HEK293 (cell line): ENCODE results near the gene RAN.

Experiments used
- CTCF ChIA-PET: fragments of 350-600 bp; formaldehyde crosslinking; extraction: SDS; loops from one replicate; lab custom pipeline; 2021; ENCODE audit warnings: antibody characterized with exemption; lab: Yijun Ruan, JAX
- POLR2A ChIA-PET: fragments of 300-600 bp; formaldehyde crosslinking; extraction: SDS; loops from one replicate; lab custom pipeline; 2020; ENCODE audit warnings: antibody characterized with exemption, inconsistent platforms; lab: Yijun Ruan, JAX
- H3K27ac ChIP-seq: fragments of 200-500 bp; sonication (Bioruptor generic); 2 replicates; pipeline ENCODE4 v1.5.1; 2014; ENCODE audit warnings: low read depth, low read length, control low read depth, inconsistent platforms; ENCODE audit errors: extremely low read depth
- H3K36me3 ChIP-seq, 2 experiments: fragments of 200-500 bp in 1 of 2; sonication (Bioruptor generic) in 1 of 2; 1 replicate in 1 of 2; 2 replicates in 1 of 2; pipeline ENCODE4 v1.5.1; 2014 to 2017; ENCODE audit warnings: inconsistent platforms in 2 of 2, low read length in 2 of 2; ENCODE audit not compliant: control insufficient read depth in 2 of 2, insufficient read depth in 1 of 2
- H3K4me1 ChIP-seq: fragments of 200-500 bp; sonication (Bioruptor generic); 2 replicates; pipeline ENCODE4 v1.5.1; 2014; ENCODE audit warnings: mild to moderate bottlenecking, low read length, inconsistent platforms; ENCODE audit not compliant: control insufficient read depth, insufficient read depth
- H3K4me3 ChIP-seq: 2 replicates; pipeline ENCODE4 v1.5.1; 2011; ENCODE audit warnings: low read depth, mild to moderate bottlenecking, control low read depth, low read length, moderate library complexity
- H3K9me3 ChIP-seq: fragments of 200-500 bp; sonication (Bioruptor generic); 2 replicates; pipeline ENCODE4 v1.5.1; 2014; ENCODE audit warnings: low read depth, low read length, inconsistent platforms; ENCODE audit not compliant: control insufficient read depth, insufficient read depth
- FEZF1 ChIP-seq: fragments of 450-650 bp; formaldehyde crosslinking; IDR thresholded peaks from 2 replicates; pipeline ENCODE4 v1.5.1; 2016; ENCODE audit warnings: missing biosample characterization, missing genetic modification characterization
- GFI1B ChIP-seq: fragments of 450-650 bp; formaldehyde crosslinking; IDR thresholded peaks from 2 replicates; pipeline ENCODE4 v1.5.1; 2016; ENCODE audit warnings: missing biosample characterization, missing genetic modification characterization
- IKZF3 ChIP-seq: fragments of 450-650 bp; IDR thresholded peaks from 2 replicates; pipeline ENCODE4 v1.5.0; 2018; ENCODE audit warnings: missing biosample characterization, mild to moderate bottlenecking, missing genetic modification characterization, moderate library complexity
- RBAK ChIP-seq: fragments of 450-650 bp; formaldehyde crosslinking; IDR thresholded peaks from 2 replicates; pipeline ENCODE4 v1.5.1; 2016; ENCODE audit warnings: missing biosample characterization, missing genetic modification characterization
- SCRT2 ChIP-seq: fragments of 450-650 bp; formaldehyde crosslinking; IDR thresholded peaks from 2 replicates; pipeline ENCODE4 v1.5.1; 2016; ENCODE audit warnings: missing biosample characterization, missing genetic modification characterization
- SP3 ChIP-seq: fragments of 450-650 bp; formaldehyde crosslinking; IDR thresholded peaks from 2 replicates; pipeline ENCODE4 v1.5.1; 2016; ENCODE audit warnings: missing biosample characterization, missing genetic modification characterization
- WT1 ChIP-seq: fragments of 450-650 bp; formaldehyde crosslinking; IDR thresholded peaks from 2 replicates; pipeline ENCODE4 v1.5.1; 2016; ENCODE audit warnings: missing biosample characterization, missing genetic modification characterization
- YY1 ChIP-seq: fragments of 450-650 bp; formaldehyde crosslinking; IDR thresholded peaks from 2 replicates; pipeline ENCODE4 v1.5.1; 2018; ENCODE audit warnings: missing biosample characterization, missing genetic modification characterization
- ZBTB8A ChIP-seq: fragments of 450-650 bp; formaldehyde crosslinking; IDR thresholded peaks from 2 replicates; pipeline ENCODE4 v1.5.1; 2016; ENCODE audit warnings: missing biosample characterization, missing genetic modification characterization
- ZIC2 ChIP-seq: fragments of 450-650 bp; formaldehyde crosslinking; IDR thresholded peaks from 2 replicates; pipeline ENCODE4 v1.5.1; 2016; ENCODE audit warnings: missing biosample characterization, missing genetic modification characterization
- ZNF114 ChIP-seq: fragments of 450-650 bp; formaldehyde crosslinking; IDR thresholded peaks from 2 replicates; pipeline ENCODE4 v1.5.0; 2017; ENCODE audit warnings: missing biosample characterization, missing genetic modification characterization
- ZNF133 ChIP-seq: fragments of 450-650 bp; formaldehyde crosslinking; IDR thresholded peaks from 2 replicates; pipeline ENCODE4 v1.5.1; 2016; ENCODE audit warnings: missing biosample characterization, missing genetic modification characterization
- ZNF221 ChIP-seq: fragments of 450-650 bp; formaldehyde crosslinking; IDR thresholded peaks from 2 replicates; pipeline ENCODE4 v1.5.1; 2017; ENCODE audit warnings: missing biosample characterization, missing genetic modification characterization, borderline replicate concordance
- ZNF394 ChIP-seq: fragments of 450-650 bp; formaldehyde crosslinking; IDR thresholded peaks from 2 replicates; pipeline ENCODE4 v1.5.1; 2016; ENCODE audit warnings: missing biosample characterization, missing genetic modification characterization, mild to moderate bottlenecking, moderate library complexity, borderline replicate concordance
- ZNF426 ChIP-seq: fragments of 450-650 bp; formaldehyde crosslinking; IDR thresholded peaks from 2 replicates; pipeline ENCODE4 v1.5.1; 2017; ENCODE audit warnings: missing biosample characterization, missing genetic modification characterization, mild to moderate bottlenecking, inconsistent platforms, moderate library complexity
- ZNF48 ChIP-seq: fragments of 450-650 bp; formaldehyde crosslinking; IDR thresholded peaks from 2 replicates; pipeline ENCODE4 v1.5.1; 2016; ENCODE audit warnings: missing biosample characterization, missing genetic modification characterization
- ZNF548 ChIP-seq: fragments of 450-650 bp; formaldehyde crosslinking; IDR thresholded peaks from 2 replicates; pipeline ENCODE4 v1.5.1; 2016; ENCODE audit warnings: missing biosample characterization, missing genetic modification characterization
- ZNF549 ChIP-seq: fragments of 450-650 bp; IDR thresholded peaks from 2 replicates; pipeline ENCODE4 v1.5.1; 2018; ENCODE audit warnings: missing biosample characterization, missing genetic modification characterization, mild to moderate bottlenecking, inconsistent platforms, moderate library complexity
- ZNF561 ChIP-seq: fragments of 450-650 bp; IDR thresholded peaks from 2 replicates; pipeline ENCODE4 v1.5.1; 2018; ENCODE audit warnings: missing biosample characterization, missing genetic modification characterization, borderline replicate concordance
- ZNF600 ChIP-seq: fragments of 450-650 bp; formaldehyde crosslinking; IDR thresholded peaks from 2 replicates; pipeline ENCODE4 v1.5.1; 2016; ENCODE audit warnings: missing biosample characterization, missing genetic modification characterization
- ZNF624 ChIP-seq: fragments of 450-650 bp; formaldehyde crosslinking; IDR thresholded peaks from 2 replicates; pipeline ENCODE4 v1.5.1; 2017; ENCODE audit warnings: missing biosample characterization, missing genetic modification characterization
- ZNF629 ChIP-seq: fragments of 450-650 bp; formaldehyde crosslinking; IDR thresholded peaks from 2 replicates; pipeline ENCODE4 v1.5.1; 2017; ENCODE audit warnings: missing biosample characterization, missing genetic modification characterization
- ZNF654 ChIP-seq: fragments of 450-650 bp; formaldehyde crosslinking; IDR thresholded peaks from 2 replicates; pipeline ENCODE4 v1.5.1; 2016; ENCODE audit warnings: low read depth, missing biosample characterization, missing genetic modification characterization
- ZNF670 ChIP-seq: fragments of 450-650 bp; formaldehyde crosslinking; IDR thresholded peaks from 2 replicates; pipeline ENCODE4 v1.5.1; 2016; ENCODE audit warnings: missing biosample characterization, missing genetic modification characterization, low read depth
- ZNF792 ChIP-seq: fragments of 450-650 bp; formaldehyde crosslinking; IDR thresholded peaks from 2 replicates; pipeline ENCODE4 v1.5.1; 2016; ENCODE audit warnings: missing biosample characterization, missing genetic modification characterization
- ZSCAN16 ChIP-seq: fragments of 450-650 bp; formaldehyde crosslinking; IDR thresholded peaks from 2 replicates; pipeline ENCODE4 v1.5.1; 2016; ENCODE audit warnings: missing biosample characterization, missing genetic modification characterization
- TF ChIP-seq, protein P1 (sequence below): fragments of 450-650 bp; formaldehyde crosslinking; conservative IDR thresholded peaks from 2 replicates; pipeline ENCODE4 v1.5.1; 2016; ENCODE audit warnings: low read depth, missing biosample characterization, missing genetic modification characterization
- TF ChIP-seq, protein P2 (sequence below): fragments of 450-650 bp; formaldehyde crosslinking; conservative IDR thresholded peaks from 2 replicates; pipeline ENCODE4 v1.5.1; 2016; ENCODE audit warnings: low read depth, missing biosample characterization, missing genetic modification characterization

RAN gene

DNA sequence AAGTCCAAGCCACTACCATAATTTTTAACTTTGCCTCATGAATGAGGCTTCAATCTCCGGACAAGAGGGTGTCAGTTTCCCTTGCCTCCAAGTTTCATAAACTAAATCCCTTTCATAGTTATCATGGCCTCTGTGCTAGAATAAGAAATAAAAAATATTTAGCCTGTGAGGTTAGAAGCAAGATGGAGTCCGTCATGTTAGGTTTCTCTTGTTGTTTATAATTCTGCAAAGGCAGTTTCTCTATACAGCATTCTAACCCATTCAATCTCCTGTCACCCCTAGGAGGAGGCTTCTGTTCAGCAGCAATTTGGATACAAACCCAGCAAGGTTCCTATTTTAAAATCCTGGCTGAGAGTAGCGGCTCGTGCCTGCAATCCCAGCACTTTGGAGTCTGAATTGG lies 15.8 kb upstream of the RAN start:
- Histone ChIP-seq H3K4me3 (no peak overlapping the region), H3K36me3 (no peaks in the 10 kb centered on the region), H3K9me3 (no peaks in the 10 kb centered on the region), H3K27ac (no peak overlapping the region), H3K4me1 (no peaks in the 10 kb centered on the region)
- ChIA-PET CTCF (interaction anchor here (0.9 kb wide), 1 partner anchor 14 kb away, joined by 5 read pairs; no protein-coding TSS in a partner anchor), POLR2A (no interaction called here)
- TF ChIP-seq IKZF3 (tag by site-specific recombination) (no peak), ZNF670 (tag by site-specific recombination) (no peak), ZNF561 (tag by site-specific recombination) (no peak), SP3 (tag by site-specific recombination) (no peak), ZNF426 (tag by site-specific recombination) (no peak), ZNF654 (no peak), ZNF114 (tag by site-specific recombination) (no peak), ZNF394 (tag by site-specific recombination) (no peak), ZNF549 (tag by site-specific recombination) (no peak), ZNF133 (no peak), SCRT2 (tag by site-specific recombination) (no peak)
- TF ChIP-seq, protein P1, sequence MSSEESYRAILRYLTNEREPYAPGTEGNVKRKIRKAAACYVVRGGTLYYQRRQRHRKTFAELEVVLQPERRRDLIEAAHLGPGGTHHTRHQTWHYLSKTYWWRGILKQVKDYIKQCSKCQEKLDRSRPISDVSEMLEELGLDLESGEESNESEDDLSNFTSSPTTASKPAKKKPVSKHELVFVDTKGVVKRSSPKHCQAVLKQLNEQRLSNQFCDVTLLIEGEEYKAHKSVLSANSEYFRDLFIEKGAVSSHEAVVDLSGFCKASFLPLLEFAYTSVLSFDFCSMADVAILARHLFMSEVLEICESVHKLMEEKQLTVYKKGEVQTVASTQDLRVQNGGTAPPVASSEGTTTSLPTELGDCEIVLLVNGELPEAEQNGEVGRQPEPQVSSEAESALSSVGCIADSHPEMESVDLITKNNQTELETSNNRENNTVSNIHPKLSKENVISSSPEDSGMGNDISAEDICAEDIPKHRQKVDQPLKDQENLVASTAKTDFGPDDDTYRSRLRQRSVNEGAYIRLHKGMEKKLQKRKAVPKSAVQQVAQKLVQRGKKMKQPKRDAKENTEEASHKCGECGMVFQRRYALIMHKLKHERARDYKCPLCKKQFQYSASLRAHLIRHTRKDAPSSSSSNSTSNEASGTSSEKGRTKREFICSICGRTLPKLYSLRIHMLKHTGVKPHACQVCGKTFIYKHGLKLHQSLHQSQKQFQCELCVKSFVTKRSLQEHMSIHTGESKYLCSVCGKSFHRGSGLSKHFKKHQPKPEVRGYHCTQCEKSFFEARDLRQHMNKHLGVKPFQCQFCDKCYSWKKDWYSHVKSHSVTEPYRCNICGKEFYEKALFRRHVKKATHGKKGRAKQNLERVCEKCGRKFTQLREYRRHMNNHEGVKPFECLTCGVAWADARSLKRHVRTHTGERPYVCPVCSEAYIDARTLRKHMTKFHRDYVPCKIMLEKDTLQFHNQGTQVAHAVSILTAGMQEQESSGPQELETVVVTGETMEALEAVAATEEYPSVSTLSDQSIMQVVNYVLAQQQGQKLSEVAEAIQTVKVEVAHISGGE: no peak

DNA sequence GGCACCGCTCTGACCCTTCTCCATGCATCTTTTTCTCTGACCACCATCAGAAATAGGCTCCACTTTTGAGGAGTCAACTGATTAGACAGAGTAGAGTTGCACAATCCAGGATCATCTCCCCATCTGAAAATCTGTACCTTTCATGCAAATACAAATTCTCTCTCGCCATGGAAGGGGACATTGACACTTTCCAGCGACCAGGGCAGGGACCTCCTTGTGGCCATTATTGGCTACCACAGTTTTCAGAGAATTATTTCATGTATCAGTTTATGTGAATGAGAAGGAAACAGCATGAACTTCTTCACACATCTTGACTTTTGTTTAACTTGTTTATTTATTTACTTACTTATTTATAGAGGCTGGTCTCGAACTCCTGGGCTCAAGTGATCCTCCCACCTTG lies 13.8 kb upstream of the RAN start:
- CTCF ChIA-PET: no interaction called here
- Histone ChIP-seq H3K9me3 (no peaks in the 10 kb centered on the region), H3K4me3 (no peak overlapping the region), H3K36me3 (no peaks in the 10 kb centered on the region), H3K27ac (no peak overlapping the region), H3K4me1 (no peaks in the 10 kb centered on the region)
- TF ChIP-seq WT1 (tag by site-specific recombination) (no peak), ZIC2 (tag by site-specific recombination) (no peak), YY1 (tag by site-specific recombination) (no peak)
- POLR2A ChIA-PET: no interaction called here

DNA sequence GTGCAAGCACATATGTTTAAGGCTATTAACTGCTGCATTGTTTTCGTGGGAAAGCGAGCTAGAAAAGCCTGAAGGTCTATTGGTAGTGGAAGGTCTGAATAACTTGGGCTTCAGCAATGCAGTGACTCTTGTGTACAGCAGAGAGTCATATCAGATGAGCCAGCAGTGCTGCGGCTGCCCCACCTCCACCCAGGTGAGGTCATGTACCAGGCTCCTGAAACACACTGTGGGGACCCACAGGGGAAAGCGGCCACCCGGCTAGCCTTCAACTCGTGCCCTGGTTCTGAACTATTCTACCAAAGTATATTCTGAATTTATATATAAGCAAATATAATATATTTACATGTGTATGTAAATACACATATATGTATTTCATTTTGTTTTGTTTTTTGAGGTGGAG lies 12.7 kb upstream of the RAN start:
- no peaks in the 10 kb centered on the region for H3K4me1 ChIP-seq
- H3K36me3 ChIP-seq: no peaks in the 10 kb centered on the region
- ChIA-PET POLR2A (no interaction called here), CTCF (no interaction called here)
- no peak overlapping the region for H3K27ac ChIP-seq
- no peaks in the 10 kb centered on the region for H3K9me3 ChIP-seq
- no peak overlapping the region for H3K4me3 ChIP-seq
- TF ChIP-seq GFI1B (tag by site-specific recombination) (no peak), ZNF624 (tag by site-specific recombination) (no peak), ZNF221 (no peak), ZNF792 (tag by site-specific recombination) (no peak), SCRT2 (tag by site-specific recombination) (no peak), ZNF548 (tag by site-specific recombination) (no peak), ZNF48 (tag by site-specific recombination) (no peak), ZNF629 (tag by site-specific recombination) (no peak), FEZF1 (tag by site-specific recombination) (no peak), RBAK (tag by site-specific recombination) (no peak), ZBTB8A (tag by site-specific recombination) (no peak), ZSCAN16 (tag by site-specific recombination) (no peak), ZNF600 (tag by site-specific recombination) (no peak)
- TF ChIP-seq, protein P2, sequence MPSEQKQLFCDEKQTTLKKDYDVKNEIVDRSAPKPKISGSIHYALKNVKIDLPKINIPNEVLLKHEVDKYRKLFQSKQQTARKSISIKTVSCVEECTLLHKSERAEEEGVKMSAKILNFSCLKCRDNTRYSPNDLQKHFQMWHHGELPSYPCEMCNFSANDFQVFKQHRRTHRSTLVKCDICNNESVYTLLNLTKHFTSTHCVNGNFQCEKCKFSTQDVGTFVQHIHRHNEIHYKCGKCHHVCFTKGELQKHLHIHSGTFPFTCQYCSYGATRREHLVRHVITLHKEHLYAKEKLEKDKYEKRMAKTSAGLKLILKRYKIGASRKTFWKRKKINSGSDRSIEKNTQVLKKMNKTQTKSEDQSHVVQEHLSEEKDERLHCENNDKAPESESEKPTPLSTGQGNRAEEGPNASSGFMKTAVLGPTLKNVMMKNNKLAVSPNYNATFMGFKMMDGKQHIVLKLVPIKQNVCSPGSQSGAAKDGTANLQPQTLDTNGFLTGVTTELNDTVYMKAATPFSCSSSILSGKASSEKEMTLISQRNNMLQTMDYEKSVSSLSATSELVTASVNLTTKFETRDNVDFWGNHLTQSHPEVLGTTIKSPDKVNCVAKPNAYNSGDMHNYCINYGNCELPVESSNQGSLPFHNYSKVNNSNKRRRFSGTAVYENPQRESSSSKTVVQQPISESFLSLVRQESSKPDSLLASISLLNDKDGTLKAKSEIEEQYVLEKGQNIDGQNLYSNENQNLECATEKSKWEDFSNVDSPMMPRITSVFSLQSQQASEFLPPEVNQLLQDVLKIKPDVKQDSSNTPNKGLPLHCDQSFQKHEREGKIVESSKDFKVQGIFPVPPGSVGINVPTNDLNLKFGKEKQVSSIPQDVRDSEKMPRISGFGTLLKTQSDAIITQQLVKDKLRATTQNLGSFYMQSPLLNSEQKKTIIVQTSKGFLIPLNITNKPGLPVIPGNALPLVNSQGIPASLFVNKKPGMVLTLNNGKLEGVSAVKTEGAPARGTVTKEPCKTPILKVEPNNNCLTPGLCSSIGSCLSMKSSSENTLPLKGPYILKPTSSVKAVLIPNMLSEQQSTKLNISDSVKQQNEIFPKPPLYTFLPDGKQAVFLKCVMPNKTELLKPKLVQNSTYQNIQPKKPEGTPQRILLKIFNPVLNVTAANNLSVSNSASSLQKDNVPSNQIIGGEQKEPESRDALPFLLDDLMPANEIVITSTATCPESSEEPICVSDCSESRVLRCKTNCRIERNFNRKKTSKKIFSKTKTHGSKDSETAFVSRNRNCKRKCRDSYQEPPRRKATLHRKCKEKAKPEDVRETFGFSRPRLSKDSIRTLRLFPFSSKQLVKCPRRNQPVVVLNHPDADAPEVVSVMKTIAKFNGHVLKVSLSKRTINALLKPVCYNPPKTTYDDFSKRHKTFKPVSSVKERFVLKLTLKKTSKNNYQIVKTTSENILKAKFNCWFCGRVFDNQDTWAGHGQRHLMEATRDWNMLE (tag by site-specific recombination): no peak
